Stimulated activated CD4-positive, alpha-beta T cell treated with anti-CD3 and anti-CD28 coated beads, TNF-alpha, amount 100 ng/mL, for 4 hours (primary cell): ENCODE results near the gene TARBP1.
A peak's percentile ranks its signal among the peaks of the same experiment; 100 is the strongest.
"Not testable (repeated sequence)": the region's sequence is repeated elsewhere in the genome, so short reads cannot be mapped to it uniquely, and the experiment has no call there.

ENCODE experiments used
- DNase-seq, 3 experiments: peaks; one replicate each; pipeline ENCODE4 v3.0.0-alpha.2; 2020; ENCODE audit warnings: low read depth in 3 of 3

The TARBP1 gene

GRCh38 chr1:234435620-234436019, 43.4 kb downstream of the TARBP1 start:
- DNase-seq: no peak

- no peak for DNase-seq
Observed at GRCh38 chr1:234434706-234435105, 44.3 kb downstream of the TARBP1 start.

GRCh38 chr1:234433563-234434285, 45.3 kb downstream of the TARBP1 start:
- no peak for DNase-seq

- no peak for DNase-seq
Observed at GRCh38 chr1:234431255-234431654, 47.7 kb downstream of the TARBP1 start.

- no peak for DNase-seq
Observed at GRCh38 chr1:234430691-234431090, 48.3 kb downstream of the TARBP1 start.

- no peak for DNase-seq
Observed at GRCh38 chr1:234429434-234429806, 49.6 kb downstream of the TARBP1 start.

GRCh38 chr1:234427950-234428646, 50.9 kb downstream of the TARBP1 start:
- no peak for DNase-seq

GRCh38 chr1:234413990-234414389, 65.0 kb downstream of the TARBP1 start:
- DNase-seq: no peak

GRCh38 chr1:234413485-234413884, 65.5 kb downstream of the TARBP1 start:
- no peak for DNase-seq

GRCh38 chr1:234412830-234413229, 66.1 kb downstream of the TARBP1 start:
- no peak for DNase-seq

GRCh38 chr1:234409328-234409727, 69.7 kb downstream of the TARBP1 start:
- no peak for DNase-seq

- peak; percentile 23 to 67 (median 58) for DNase-seq
Observed at GRCh38 chr1:234408757-234409156, 70.2 kb downstream of the TARBP1 start.

GRCh38 chr1:234406871-234407270, 72.1 kb downstream of the TARBP1 start:
- DNase-seq: no peak

- no peak for DNase-seq
Observed at GRCh38 chr1:234405676-234406075, 73.3 kb downstream of the TARBP1 start.

- DNase-seq: no peak
Observed at GRCh38 chr1:234402939-234403338, 76.0 kb downstream of the TARBP1 start.

- no peak for DNase-seq
Observed at GRCh38 chr1:234401658-234402057, 77.3 kb downstream of the TARBP1 start.

- no peak for DNase-seq
Observed at GRCh38 chr1:234400773-234401172, 78.2 kb downstream of the TARBP1 start.

GRCh38 chr1:234399515-234399914, 79.5 kb downstream of the TARBP1 start:
- not testable (repeated sequence) for DNase-seq

- DNase-seq: no peak
Observed at GRCh38 chr1:234398849-234399381, 80.1 kb downstream of the TARBP1 start.

- DNase-seq: no peak
Observed at GRCh38 chr1:234397732-234398131, 81.2 kb downstream of the TARBP1 start.

GRCh38 chr1:234396871-234397270, 82.1 kb downstream of the TARBP1 start:
- DNase-seq: no peak

GRCh38 chr1:234396092-234396491, 82.9 kb downstream of the TARBP1 start:
- DNase-seq: no peak

GRCh38 chr1:234395297-234395696, 83.7 kb downstream of the TARBP1 start:
- DNase-seq: no peak
